ENCODE data around the gene ARHGEF25. TPM values are rescaled to one million over a fixed set of nuclear protein-coding genes. Genes with fewer than 3 reads are reported as not detected.
"Not testable (repeated sequence)": the region's sequence is repeated elsewhere in the genome, so short reads cannot be mapped to it uniquely, and the experiment has no call there.

ARHGEF25 gene
- total RNA-seq, 2 donors from 2014 or later: 12.7 to 20.1 TPM

- 71 to 78% methylated on average over 4 of the region's 4 CpGs for WGBS, 2 experiments (ENCODE audit: insufficient coverage in 1 of 2, insufficient read length in 1 of 2)
- no peak for DNase-seq
- Histone ChIP-seq H3K27me3 (ENCODE audit: control insufficient read depth, insufficient read depth, low read length, poor library complexity, severe bottlenecking) (no peaks in the 10 kb centered on the region), H3K4me3 (ENCODE audit: low read length) (no peak overlapping the region), H3K9ac (ENCODE audit: extremely low read depth, low read length, poor library complexity, severe bottlenecking) (no peak overlapping the region), H3K27ac (ENCODE audit: low read depth, low read length) (no peak overlapping the region), H3K36me3 (ENCODE audit: control insufficient read depth, insufficient read depth, low read length) (no peaks in the 10 kb centered on the region), H3K9me3 (ENCODE audit: control insufficient read depth, low read length) (peaks cover 46% of the 10 kb centered on the region), H3K4me1 (ENCODE audit: control insufficient read depth, insufficient read depth, low read length) (no peaks in the 10 kb centered on the region)
- H3K4me3 Mint-ChIP-seq: no peak overlapping the region
- TF ChIP-seq CTCF (conservative IDR thresholded peaks at IDR 0.05): no peak
- H3K4me1 Mint-ChIP-seq: no peaks in the 10 kb centered on the region
- peaks cover 87% of the 10 kb centered on the region for H3K9me3 Mint-ChIP-seq
- H3K27me3 Mint-ChIP-seq (ENCODE audit: insufficient read depth): peaks cover 24% of the 10 kb centered on the region
- no peaks in the 10 kb centered on the region for H3K36me3 Mint-ChIP-seq (ENCODE audit: low read depth)
- no peak overlapping the region for H3K27ac Mint-ChIP-seq
These were observed 50.1 kb downstream of the ARHGEF25 start for GRCh38 chr12:57661376-57661775.

- peaks cover 39% of the 10 kb centered on the region for H3K9me3 ChIP-seq (ENCODE audit: control insufficient read depth, low read length)
- H3K4me3 ChIP-seq (ENCODE audit: low read length); H3K4me1 Mint-ChIP-seq; H3K27ac Mint-ChIP-seq; H3K36me3 Mint-ChIP-seq (ENCODE audit: low read depth); H3K36me3 ChIP-seq (ENCODE audit: control insufficient read depth, insufficient read depth, low read length); H3K27me3 Mint-ChIP-seq (ENCODE audit: insufficient read depth); H3K27ac ChIP-seq (ENCODE audit: low read depth, low read length); H3K4me3 Mint-ChIP-seq; H3K4me1 ChIP-seq (ENCODE audit: control insufficient read depth, insufficient read depth, low read length); H3K27me3 ChIP-seq (ENCODE audit: control insufficient read depth, insufficient read depth, low read length, poor library complexity, severe bottlenecking); DNase-seq; H3K9ac ChIP-seq (ENCODE audit: extremely low read depth, low read length, poor library complexity, severe bottlenecking): not testable (repeated sequence)
- 83 to 89% methylated on average over 15 to 34 of the region's 34 CpGs for WGBS, 2 experiments (ENCODE audit: insufficient coverage in 1 of 2, insufficient read length in 1 of 2)
- peaks cover 67% of the 10 kb centered on the region for H3K9me3 Mint-ChIP-seq
These were observed 54.0 kb downstream of the ARHGEF25 start for GRCh38 chr12:57665066-57665820.

Other genes starting within 250 kb of the ARHGEF25 start
- gene R3HDM2, start 180.4 kb upstream of the ARHGEF25 start, total RNA-seq: 100 to 1,000 TPM in 1 of 2 donors, 10 to 100 TPM in 1; 82.7 to 116 TPM
- gene INHBC, start 176.7 kb upstream of the ARHGEF25 start, total RNA-seq: not detected
- under 1 TPM; 0.24 to 0.29 TPM for gene INHBE, start 156.1 kb upstream of the ARHGEF25 start, total RNA-seq
- gene GLI1, start 151.7 kb upstream of the ARHGEF25 start, total RNA-seq: 1 to 10 TPM; 3.4 to 6.4 TPM
- 1 to 10 TPM; 1.3 to 1.6 TPM for gene ARHGAP9, start 131.6 kb upstream of the ARHGEF25 start, total RNA-seq
- 100 to 1,000 TPM; 254 to 263 TPM for gene MARS1, start 123.4 kb upstream of the ARHGEF25 start, total RNA-seq
- gene DDIT3, start 90.9 kb upstream of the ARHGEF25 start, total RNA-seq: 10 to 100 TPM in 1 of 2 donors, 1 to 10 TPM in 1; 9.9 to 12.4 TPM
- gene MBD6, start 88.6 kb upstream of the ARHGEF25 start, total RNA-seq: 10 to 100 TPM; 49.2 to 88.2 TPM
- gene DCTN2, start 64.2 kb upstream of the ARHGEF25 start, total RNA-seq: 100 to 1,000 TPM; 110 to 114 TPM
- gene KIF5A, start 61.4 kb upstream of the ARHGEF25 start, total RNA-seq: 1 to 10 TPM; 2.3 to 4.5 TPM
- 10 to 100 TPM; 40.9 to 45.5 TPM for gene PIP4K2C, start 20.2 kb upstream of the ARHGEF25 start, total RNA-seq
- 10 to 100 TPM; 59.6 to 62.6 TPM for gene DTX3, start 6.6 kb upstream of the ARHGEF25 start, total RNA-seq
- under 1 TPM; 0.49 to 0.66 TPM for gene B4GALNT1, start 21.8 kb downstream of the ARHGEF25 start, total RNA-seq
- gene OS9, start 82.7 kb downstream of the ARHGEF25 start, total RNA-seq: 100 to 1,000 TPM; 108 to 142 TPM
- gene AGAP2, start 127.3 kb downstream of the ARHGEF25 start, total RNA-seq: under 1 TPM in 1 of 2 donors, not detected in 1; 0.44 TPM
- 10 to 100 TPM; 21.7 to 27.8 TPM for gene TSPAN31, start 133.6 kb downstream of the ARHGEF25 start, total RNA-seq
- 100 to 1,000 TPM; 144 to 186 TPM for gene CDK4, start 140.9 kb downstream of the ARHGEF25 start, total RNA-seq
- 10 to 100 TPM; 13.6 to 15.8 TPM for gene MARCHF9, start 143.7 kb downstream of the ARHGEF25 start, total RNA-seq
- gene CYP27B1, start 155.6 kb downstream of the ARHGEF25 start, total RNA-seq: 1 to 10 TPM; 2.4 to 3.1 TPM
- 10 to 100 TPM; 26.1 to 28.7 TPM for gene METTL1, start 160.7 kb downstream of the ARHGEF25 start, total RNA-seq
- 1 to 10 TPM; 3.7 to 5.8 TPM for gene EEF1AKMT3, start 161.2 kb downstream of the ARHGEF25 start, total RNA-seq
- gene TSFM, start 171.4 kb downstream of the ARHGEF25 start, total RNA-seq: 10 to 100 TPM; 37.7 to 39.9 TPM
- gene AVIL, start 207.3 kb downstream of the ARHGEF25 start, total RNA-seq: 1 to 10 TPM in 1 of 2 donors, under 1 TPM in 1; 0.22 to 1.7 TPM
- gene CTDSP2, start 235.3 kb downstream of the ARHGEF25 start, total RNA-seq: 100 to 1,000 TPM; 137 to 148 TPM

Measured in endodermal cell (in vitro differentiated cells).